NCI-H524 (cell line): Measurements from ENCODE around the gene IL10RB.
"Not testable (repeated sequence)": the region's sequence is repeated elsewhere in the genome, so short reads cannot be mapped to it uniquely, and the experiment has no call there.

Source experiments
- DNase-seq, 2 experiments: peaks; one replicate each; lab custom pipeline; 2025; lab: John Stamatoyannopoulos, UW

The IL10RB gene

GRCh38 chr21:33302055-33302454, 35.9 kb downstream of the IL10RB start:
- no peak for DNase-seq

GRCh38 chr21:33302796-33303195, 36.6 kb downstream of the IL10RB start:
- no peak for DNase-seq

- no peak for DNase-seq
These were observed 39.1 kb downstream of the IL10RB start for GRCh38 chr21:33305344-33305671.

GRCh38 chr21:33305938-33306337, 39.8 kb downstream of the IL10RB start:
- no peak for DNase-seq

- DNase-seq = peak; percentile 99 to 100
These were observed 42.7 kb downstream of the IL10RB start for GRCh38 chr21:33308586-33309490.

- DNase-seq = no peak
These were observed 43.6 kb downstream of the IL10RB start for GRCh38 chr21:33309778-33310177.

- DNase-seq = no peak
These were observed 46.0 kb downstream of the IL10RB start for GRCh38 chr21:33312121-33312520.

GRCh38 chr21:33313183-33313582, 47.0 kb downstream of the IL10RB start:
- peak in 1 of 2 experiments; percentile 10 for DNase-seq

GRCh38 chr21:33313611-33314010, 47.4 kb downstream of the IL10RB start:
- DNase-seq = no peak

- no peak for DNase-seq
These were observed 47.9 kb downstream of the IL10RB start for GRCh38 chr21:33314111-33314510.

GRCh38 chr21:33315946-33316710, 50.0 kb downstream of the IL10RB start:
- DNase-seq = no peak

- no peak for DNase-seq
These were observed 51.0 kb downstream of the IL10RB start for GRCh38 chr21:33317145-33317544.

- no peak for DNase-seq
These were observed 51.8 kb downstream of the IL10RB start for GRCh38 chr21:33317786-33318486.

- not testable (repeated sequence) for DNase-seq
These were observed 54.8 kb downstream of the IL10RB start for GRCh38 chr21:33321005-33321404.

GRCh38 chr21:33323610-33324009, 57.4 kb downstream of the IL10RB start:
- not testable (repeated sequence) for DNase-seq

GRCh38 chr21:33324291-33325221, 58.4 kb downstream of the IL10RB start, which contains the start of gene IFNAR1:
TSS of gene IFNAR1 (plus strand) at chr21:33324970. CDS start at chr21:33325056, 86 bp downstream.
- DNase-seq = peak; percentile 99

- peak; percentile 44 to 73 for DNase-seq
These were observed 59.3 kb downstream of the IL10RB start for GRCh38 chr21:33325222-33326067.

- no peak for DNase-seq
These were observed 61.2 kb downstream of the IL10RB start for GRCh38 chr21:33327326-33327725.

- no peak for DNase-seq
These were observed 61.7 kb downstream of the IL10RB start for GRCh38 chr21:33327792-33328433.

GRCh38 chr21:33330726-33331125, 64.6 kb downstream of the IL10RB start:
- DNase-seq = no peak
